B cell (primary cell): ENCODE data around the gene SERPINE2. TPM values are rescaled to one million over a fixed set of nuclear protein-coding genes. Genes with fewer than 3 reads are reported as not detected.

Experiments used
- ATAC-seq: fragments of 200-7000 bp; cut with Tn5 transposase; one replicate; pipeline ENCODE4 v1.10.0; 2021; ENCODE audit warnings: low read depth, mild to moderate bottlenecking, moderate number of reproducible peaks, moderate library complexity
- CTCF ChIA-PET: fragments of 350-600 bp; sonication (Branson Sonifier 250); formaldehyde crosslinking; loops from one replicate; lab custom pipeline; 2021; ENCODE audit warnings: antibody characterized with exemption, inconsistent platforms; lab: Charles Lee
- POLR2A ChIA-PET: fragments of 350-600 bp; sonication (Branson Sonifier 250); formaldehyde crosslinking; loops from one replicate; lab custom pipeline; 2021; ENCODE audit warnings: antibody characterized with exemption; lab: Charles Lee
- DNase-seq: peaks from one replicate; pipeline ENCODE4 v3.0.0; 2013
- H2AFZ ChIP-seq: 2 replicates; pipeline ENCODE4 v1.6.1; 2012; ENCODE audit warnings: mild to moderate bottlenecking, low read depth, low read length; ENCODE audit not compliant: insufficient read depth, poor library complexity, severe bottlenecking
- H3K27ac ChIP-seq, 2 donors: 1 replicate in 1 of 2; 2 replicates in 1 of 2; pipeline ENCODE4 v1.5.1; 2012 to 2013; ENCODE audit warnings: low read length in 2 of 2, mild to moderate bottlenecking in 2 of 2, moderate library complexity in 1 of 2
- H3K27me3 ChIP-seq, 4 experiments: fragments of 200-600 bp in 1 of 4; sonication (generic) in 1 of 4; replicated peaks in 1 of 4; 1 replicate in 2 of 4; 2 replicates in 2 of 4; pipeline versions ENCODE4 v1.6.1 to v1.7.0; 2013 to 2016; ENCODE audit warnings: low read length in 3 of 4, mild to moderate bottlenecking in 2 of 4, mixed read lengths in 1 of 4, moderate library complexity in 1 of 4; ENCODE audit not compliant: insufficient read depth in 4 of 4, control insufficient read depth in 3 of 4; ENCODE audit errors: control extremely low read depth in 1 of 4
- H3K36me3 ChIP-seq, 2 experiments: replicated peaks in 1 of 2; 1 replicate in 1 of 2; 2 replicates in 1 of 2; pipeline versions ENCODE4 v1.6.1 to v1.7.1; 2013; ENCODE audit warnings: low read length in 1 of 2; ENCODE audit not compliant: insufficient read depth in 2 of 2, control insufficient read depth in 1 of 2; ENCODE audit errors: control extremely low read depth in 1 of 2, extremely low read depth in 1 of 2
- H3K4me1 ChIP-seq, 2 donors: fragments of 200-600 bp in 1 of 2; sonication (generic) in 1 of 2; 1 replicate in 1 of 2; 2 replicates in 1 of 2; pipeline versions ENCODE4 v1.5.1 to v1.6.1; 2013 to 2017; ENCODE audit warnings: low read length in 2 of 2; ENCODE audit not compliant: control insufficient read depth in 2 of 2, insufficient read depth in 2 of 2
- H3K4me2 ChIP-seq: replicated peaks from 2 replicates; pipeline ENCODE3; 2012; ENCODE audit warnings: mild to moderate bottlenecking, low read depth, low read length; ENCODE audit not compliant: poor library complexity, severe bottlenecking
- H3K4me3 ChIP-seq, 5 experiments: fragments of 200-600 bp in 1 of 5; sonication (generic) in 1 of 5; 1 replicate in 3 of 5; 2 replicates in 2 of 5; pipeline versions ENCODE4 v1.5.1 to v1.7.0; 2011 to 2016; ENCODE audit warnings: low read length in 4 of 5, mild to moderate bottlenecking in 4 of 5, low read depth in 2 of 5, control low read depth in 1 of 5, moderate library complexity in 1 of 5; ENCODE audit not compliant: insufficient read depth in 1 of 5; ENCODE audit errors: control extremely low read depth in 1 of 5, extremely low read depth in 1 of 5
- H3K79me2 ChIP-seq: fragments of 200-600 bp; sonication (generic); one replicate; pipeline ENCODE4 v1.6.0; 2016; ENCODE audit warnings: low read length; ENCODE audit not compliant: control insufficient read depth, insufficient read depth
- H3K9ac ChIP-seq: fragments of 200-600 bp; sonication (generic); 2 replicates; pipeline ENCODE4 v1.6.1; 2017; ENCODE audit warnings: mild to moderate bottlenecking, low read length, moderate library complexity
- H3K9me3 ChIP-seq, 3 donors: one replicate each; pipeline versions ENCODE4 v1.6.1 to v1.7.1; 2013; ENCODE audit warnings: low read length in 2 of 3; ENCODE audit not compliant: control insufficient read depth in 2 of 3, insufficient read depth in 1 of 3; ENCODE audit errors: control extremely low read depth in 1 of 3
- H4K20me1 ChIP-seq: 2 replicates; pipeline ENCODE4 v1.6.0; 2012; ENCODE audit warnings: mild to moderate bottlenecking, low read length; ENCODE audit not compliant: insufficient read depth, control insufficient read depth, poor library complexity, severe bottlenecking
- H3K27ac Mint-ChIP-seq: one replicate; pipeline ENCODE4 v1.8.0; 2021; ENCODE audit warnings: mixed read lengths
- H3K27me3 Mint-ChIP-seq: one replicate; pipeline ENCODE4 v1.8.0; 2021; ENCODE audit warnings: mixed read lengths
- H3K4me1 Mint-ChIP-seq: one replicate; pipeline ENCODE4 v1.8.0; 2021; ENCODE audit warnings: mixed read lengths
- H3K4me3 Mint-ChIP-seq: one replicate; pipeline ENCODE4 v1.8.0; 2021; ENCODE audit warnings: mixed read lengths
- H3K9me3 Mint-ChIP-seq: one replicate; pipeline ENCODE4 v1.8.0; 2022; ENCODE audit warnings: mixed read lengths; ENCODE audit not compliant: insufficient read depth
- CTCF ChIP-seq: fragments of 200-600 bp; IDR thresholded peaks from one replicate; pipeline ENCODE4 v1.8.0; 2022; ENCODE audit warnings: antibody characterized with exemption, mild to moderate bottlenecking
- EZH2 ChIP-seq: IDR thresholded peaks from 2 replicates; pipeline ENCODE4 v1.6.1; 2012; ENCODE audit warnings: borderline replicate concordance, low read depth, mild to moderate bottlenecking, moderate library complexity, low read length; ENCODE audit not compliant: insufficient read depth, poor library complexity, severe bottlenecking
- WGBS: methylation state at CpG from one replicate; pipeline ENCODE4 v1.1.5; 2013; ENCODE audit warnings: missing lambda C conversion rate; ENCODE audit not compliant: insufficient coverage; 5-methylcytosine and 5-hydroxymethylcytosine counted together
- intact Hi-C: fragments of 100-400 bp; cut with micrococcal nuclease; formaldehyde crosslinking; loops from one replicate; pipeline ENCODE4 v1.10.0; 2022
- polyA plus RNA-seq: library from polyadenylated mRNA; depleted of rRNA; stranded (reverse); fragments of >200 nt; gene quantifications from 2 replicates; pipeline ENCODE4 v1.2.3, GENCODE V29; 2012
- total RNA-seq, 2 donors: library from RNA; stranded (reverse); fragments of 120-200 nt in 1 of 2; gene quantifications; 1 replicate in 1 of 2; 2 replicates in 1 of 2; pipeline versions ENCODE4 v1.2.3 to v1.2.4, GENCODE V29; 2013 to 2022

Gene SERPINE2
- total and polyA plus RNA-seq, 2 donors (not counting 1 experiment from before 2014, with no cell fraction given) = 0.45 to 1.8 TPM

DNA sequence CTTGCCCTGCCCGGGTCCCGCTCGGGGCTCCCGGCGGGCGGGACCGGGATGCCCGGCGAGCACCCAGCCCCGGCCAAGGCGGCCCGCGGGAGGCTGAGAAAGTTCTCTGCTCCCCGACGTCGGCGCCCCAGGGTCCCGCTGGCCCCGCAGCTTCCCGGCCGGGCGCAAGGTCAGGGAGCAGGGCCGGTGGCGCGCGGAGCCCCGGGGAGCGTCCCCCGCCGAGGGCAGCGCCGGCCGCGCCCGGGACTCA lies 331 bp downstream of the SERPINE2 start:
- Histone ChIP-seq H3K79me2 (no peaks in the 10 kb centered on the region), H3K4me2 (peak overlapping the region; percentile 88), H3K27me3 (peaks cover 0 to 54% (median 20%) of the 10 kb centered on the region in 4 experiments), H3K9ac (peak overlapping the region; percentile 58), H3K27ac (no peak overlapping the region), H2AFZ (peak overlapping the region; percentile 82), H4K20me1 (no peaks in the 10 kb centered on the region), H3K9me3 (no peaks in the 10 kb centered on the region), H3K4me1 (peaks cover 13 to 18% of the 10 kb centered on the region in 2 donors), H3K36me3 (no peaks in the 10 kb centered on the region), H3K4me3 (peak overlapping the region in 4 of 5 experiments; percentile 36 to 65 (median 56))
- H3K27ac Mint-ChIP-seq = no peak overlapping the region
- TF ChIP-seq CTCF (no peak), EZH2 (no peak)
- ATAC-seq = no peak
- peaks cover 19% of the 10 kb centered on the region for H3K4me1 Mint-ChIP-seq
- no peaks in the 10 kb centered on the region for H3K9me3 Mint-ChIP-seq
- H3K4me3 Mint-ChIP-seq = no peak overlapping the region
- DNase-seq = no peak
- ChIA-PET CTCF (interaction anchor here (1.4 kb wide), 1 partner anchor 45 kb away, joined by 4 read pairs; no protein-coding TSS in a partner anchor), POLR2A (no interaction called here)
- under 1% methylated on average over 35 of the region's 35 CpGs for WGBS
- H3K27me3 Mint-ChIP-seq = peaks cover 65% of the 10 kb centered on the region
- intact Hi-C loops = loop anchor here (2.0 kb wide), 2 partner anchors 14 to 46 kb away; no protein-coding TSS in a partner anchor

DNA sequence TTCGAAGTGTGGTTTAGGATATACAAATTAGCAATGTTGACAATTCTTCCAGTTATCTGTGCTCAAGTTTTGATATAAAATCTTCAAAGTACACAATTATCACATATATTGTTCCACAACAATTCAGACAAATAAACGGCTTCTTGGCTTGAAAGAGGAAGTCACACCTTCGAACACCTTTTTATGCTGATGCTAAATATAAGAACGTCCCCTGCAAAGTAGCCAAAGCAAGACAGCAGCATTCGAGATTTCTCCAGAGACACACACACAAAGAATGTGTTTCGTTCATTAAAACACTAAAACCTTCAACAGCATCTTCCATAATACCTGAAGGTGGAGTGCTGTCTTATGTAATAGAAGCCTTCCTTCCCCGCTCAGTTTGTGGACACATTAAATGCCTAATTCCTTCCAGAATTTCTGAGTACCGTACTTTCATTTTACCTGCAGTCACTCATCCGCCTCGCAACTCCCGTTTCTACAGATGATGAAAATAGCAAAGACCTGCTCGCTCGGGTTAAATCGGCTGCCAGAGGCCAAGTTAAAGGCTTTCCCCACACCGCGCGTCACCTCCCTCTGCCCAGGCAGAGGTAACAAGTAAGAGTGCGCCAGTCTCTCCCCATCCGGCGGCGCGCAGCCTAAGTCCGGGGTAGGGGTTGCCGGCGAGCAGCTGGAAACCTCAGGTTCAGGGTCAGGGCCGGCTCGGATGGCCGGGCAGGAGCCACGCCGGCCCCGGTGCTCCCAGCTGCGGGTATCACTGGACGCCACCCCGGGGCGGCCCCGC lies 847 bp downstream of the SERPINE2 start:
- POLR2A ChIA-PET = no interaction called here
- H3K27me3 ChIP-seq = peaks cover 0 to 49% (median 20%) of the 10 kb centered on the region in 4 experiments
- DNase-seq = peak; percentile 55
- Mint-ChIP-seq H3K4me3 (peak overlapping the region; percentile 94), H3K9me3 (no peaks in the 10 kb centered on the region), H3K4me1 (peaks cover 21% of the 10 kb centered on the region), H3K27me3 (peaks cover 64% of the 10 kb centered on the region), H3K27ac (no peak overlapping the region)
- H3K9me3 ChIP-seq = no peaks in the 10 kb centered on the region
- H3K4me1 ChIP-seq = peaks cover 13 to 21% of the 10 kb centered on the region in 2 donors
- H2AFZ ChIP-seq = peak overlapping the region; percentile 82
- no peaks in the 10 kb centered on the region for H3K79me2 ChIP-seq
- peak overlapping the region; percentile 58 for H3K9ac ChIP-seq
- CTCF ChIA-PET = interaction anchor here (1.4 kb wide), 1 partner anchor 44 kb away, joined by 4 read pairs; no protein-coding TSS in a partner anchor
- no peaks in the 10 kb centered on the region for H3K36me3 ChIP-seq
- TF ChIP-seq CTCF = no peak
- no peak for TF ChIP-seq EZH2
- WGBS = 1% methylated on average over 34 of the region's 36 CpGs
- H4K20me1 ChIP-seq = no peaks in the 10 kb centered on the region
- H3K27ac ChIP-seq = no peak overlapping the region
- ATAC-seq = peak; percentile 47
- intact Hi-C loops = loop anchor here (2.0 kb wide), 2 partner anchors 13 to 45 kb away; no protein-coding TSS in a partner anchor
- H3K4me2 ChIP-seq = peak overlapping the region; percentile 88
- H3K4me3 ChIP-seq = peak overlapping the region; percentile 36 to 72 (median 56)
